KMS-11 (cell line): ENCODE results near the gene DDX43.
A peak's percentile ranks its signal among the peaks of the same experiment; 100 is the strongest.

ENCODE experiments used
- H2AFZ ChIP-seq: fragments of 200-600 bp; sonication (generic); 2 replicates; pipeline ENCODE4 v1.6.1; 2016; ENCODE audit warnings: antibody characterized with exemption, mixed run types, low read depth
- H3K27ac ChIP-seq: fragments of 200-600 bp; sonication (generic); 2 replicates; pipeline ENCODE4 v1.6.1; 2016; ENCODE audit warnings: mild to moderate bottlenecking, mixed run types
- H3K27me3 ChIP-seq: fragments of 200-600 bp; sonication (generic); 2 replicates; pipeline ENCODE4 v1.6.1; 2017; ENCODE audit warnings: mild to moderate bottlenecking, low read depth, mixed run types, moderate library complexity; ENCODE audit not compliant: insufficient read depth
- H3K36me3 ChIP-seq: fragments of 200-600 bp; sonication (generic); 2 replicates; pipeline ENCODE4 v1.6.1; 2017; ENCODE audit warnings: mild to moderate bottlenecking, mixed run types; ENCODE audit not compliant: insufficient read depth
- H3K4me1 ChIP-seq: fragments of 200-600 bp; sonication (generic); 2 replicates; pipeline ENCODE4 v1.6.1; 2016; ENCODE audit warnings: mild to moderate bottlenecking, low read depth, mixed run types; ENCODE audit not compliant: poor library complexity, severe bottlenecking
- H3K4me2 ChIP-seq: fragments of 200-600 bp; sonication (generic); 2 replicates; pipeline ENCODE4 v1.7.0; 2016; ENCODE audit warnings: mild to moderate bottlenecking, mixed run types
- H3K4me3 ChIP-seq: fragments of 200-600 bp; sonication (generic); IDR thresholded peaks from 2 replicates; pipeline ENCODE4 v1.6.1; 2017; ENCODE audit warnings: low read depth, low read length, mixed read lengths; ENCODE audit not compliant: insufficient read depth
- H3K79me2 ChIP-seq: fragments of 200-600 bp; sonication (generic); 2 replicates; pipeline ENCODE4 v1.6.1; 2016; ENCODE audit warnings: low read depth, mixed run types; ENCODE audit not compliant: insufficient read depth
- H3K9ac ChIP-seq: fragments of 200-600 bp; sonication (generic); 2 replicates; pipeline ENCODE4 v1.6.1; 2016; ENCODE audit warnings: mild to moderate bottlenecking, mixed run types
- H4K20me1 ChIP-seq: fragments of 200-600 bp; sonication (generic); 2 replicates; pipeline ENCODE4 v1.6.1; 2016; ENCODE audit warnings: mild to moderate bottlenecking, mixed run types; ENCODE audit not compliant: insufficient read depth
- TF ChIP-seq, protein P1 (sequence below): fragments of 200-600 bp; sonication (generic); conservative IDR thresholded peaks from 2 replicates; pipeline ENCODE4 v1.6.1; 2017; ENCODE audit warnings: low read depth, mild to moderate bottlenecking, antibody characterized with exemption, low read length, moderate library complexity, mixed read lengths

DDX43 gene

DNA sequence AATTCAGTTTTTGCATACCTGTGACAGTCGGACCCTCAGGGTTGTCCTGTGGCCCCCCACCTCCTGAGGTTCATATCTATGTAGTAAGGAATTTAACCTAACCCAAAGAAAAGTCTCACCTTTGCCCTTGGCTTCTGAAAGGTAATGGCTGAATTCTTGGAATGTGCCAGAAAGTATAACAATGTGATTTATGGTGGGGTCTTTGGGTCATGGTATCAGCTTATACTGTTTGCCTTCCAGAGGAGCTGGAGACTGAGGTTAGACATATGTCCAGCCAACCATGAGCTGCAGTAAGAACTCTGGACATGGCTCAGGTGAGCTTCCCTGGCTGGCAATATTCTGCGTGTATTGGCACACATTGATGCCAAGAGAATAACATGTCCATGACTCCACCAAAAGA is 26.9 kb downstream of the DDX43 start:
- no peaks in the 10 kb centered on the region for H4K20me1 ChIP-seq
- no peak overlapping the region for H3K4me3 ChIP-seq
- no peak overlapping the region for H3K27ac ChIP-seq
- H3K9ac ChIP-seq = no peak overlapping the region
- H3K4me2 ChIP-seq = no peak overlapping the region
- H3K79me2 ChIP-seq = no peaks in the 10 kb centered on the region
- TF ChIP-seq, protein P1, sequence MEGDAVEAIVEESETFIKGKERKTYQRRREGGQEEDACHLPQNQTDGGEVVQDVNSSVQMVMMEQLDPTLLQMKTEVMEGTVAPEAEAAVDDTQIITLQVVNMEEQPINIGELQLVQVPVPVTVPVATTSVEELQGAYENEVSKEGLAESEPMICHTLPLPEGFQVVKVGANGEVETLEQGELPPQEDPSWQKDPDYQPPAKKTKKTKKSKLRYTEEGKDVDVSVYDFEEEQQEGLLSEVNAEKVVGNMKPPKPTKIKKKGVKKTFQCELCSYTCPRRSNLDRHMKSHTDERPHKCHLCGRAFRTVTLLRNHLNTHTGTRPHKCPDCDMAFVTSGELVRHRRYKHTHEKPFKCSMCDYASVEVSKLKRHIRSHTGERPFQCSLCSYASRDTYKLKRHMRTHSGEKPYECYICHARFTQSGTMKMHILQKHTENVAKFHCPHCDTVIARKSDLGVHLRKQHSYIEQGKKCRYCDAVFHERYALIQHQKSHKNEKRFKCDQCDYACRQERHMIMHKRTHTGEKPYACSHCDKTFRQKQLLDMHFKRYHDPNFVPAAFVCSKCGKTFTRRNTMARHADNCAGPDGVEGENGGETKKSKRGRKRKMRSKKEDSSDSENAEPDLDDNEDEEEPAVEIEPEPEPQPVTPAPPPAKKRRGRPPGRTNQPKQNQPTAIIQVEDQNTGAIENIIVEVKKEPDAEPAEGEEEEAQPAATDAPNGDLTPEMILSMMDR = no peak
- peaks cover 44% of the 10 kb centered on the region for H3K4me1 ChIP-seq
- no peaks in the 10 kb centered on the region for H3K27me3 ChIP-seq
- no peak overlapping the region for H2AFZ ChIP-seq
- peaks cover 11% of the 10 kb centered on the region; the same call in 1 of the 2 replicates for H3K36me3 ChIP-seq

DNA sequence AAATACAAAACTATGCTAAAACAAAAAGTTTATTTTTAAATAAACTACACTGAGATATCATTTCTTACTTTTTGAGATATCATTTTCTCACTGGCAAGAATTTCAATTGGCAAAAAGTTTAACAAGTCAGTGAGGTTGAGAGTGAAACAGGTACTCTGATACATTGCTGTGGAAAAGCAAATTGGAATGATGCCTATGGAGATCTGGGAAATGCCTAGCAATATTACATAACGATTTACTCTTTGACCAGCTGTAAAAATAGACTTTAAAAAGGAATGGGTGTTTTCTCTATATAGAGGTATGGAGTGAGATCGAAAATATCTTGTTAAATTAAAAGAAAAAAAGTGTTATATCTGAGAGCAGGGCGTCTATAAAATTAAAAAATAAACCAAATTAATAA is 40.6 kb downstream of the DDX43 start:
- Histone ChIP-seq H3K27me3 (no peaks in the 10 kb centered on the region), H3K9ac (no peak overlapping the region), H3K4me3 (no peak overlapping the region), H3K4me1 (no peaks in the 10 kb centered on the region), H3K27ac (no peak overlapping the region), H3K4me2 (no peak overlapping the region), H3K36me3 (peaks cover 15% of the 10 kb centered on the region; the same call in 1 of the 2 replicates), H2AFZ (no peak overlapping the region), H3K79me2 (peaks cover 63% of the 10 kb centered on the region; the same call in 1 of the 2 replicates), H4K20me1 (0 out of 2 replicates have a peak, but pooled peaks cover 8% of the 10 kb centered on the region)
- TF ChIP-seq, protein P1 = no peak

DNA sequence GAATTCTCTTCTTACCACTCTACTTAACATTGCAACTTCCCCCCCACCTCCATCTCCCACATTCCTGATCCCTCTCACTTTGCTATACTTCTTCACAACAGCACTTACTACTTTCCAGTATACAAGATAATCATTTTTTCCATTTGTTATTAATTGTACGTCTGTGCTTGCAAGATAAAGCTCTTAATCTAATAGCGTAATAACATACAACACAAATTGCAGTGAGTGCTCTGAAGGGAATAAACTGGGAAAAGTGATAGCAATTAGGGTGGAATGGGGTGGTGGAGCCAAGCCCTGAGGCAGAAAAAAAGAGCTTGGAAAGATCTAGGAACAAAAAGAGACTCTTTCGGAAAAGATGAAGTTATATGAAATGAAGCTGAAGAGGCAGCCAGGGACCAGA is 48.9 kb downstream of the DDX43 start:
- Histone ChIP-seq H3K4me1 (peaks cover 24% of the 10 kb centered on the region), H3K4me3 (no peak overlapping the region), H3K27ac (no peak overlapping the region), H3K4me2 (no peak overlapping the region), H4K20me1 (peaks cover 13% of the 10 kb centered on the region; the same call in 1 of the 2 replicates), H2AFZ (no peak overlapping the region), H3K27me3 (no peaks in the 10 kb centered on the region), H3K36me3 (peaks cover 16% of the 10 kb centered on the region), H3K9ac (no peak overlapping the region), H3K79me2 (peaks cover 84% of the 10 kb centered on the region)
- TF ChIP-seq, protein P1 = no peak

DNA sequence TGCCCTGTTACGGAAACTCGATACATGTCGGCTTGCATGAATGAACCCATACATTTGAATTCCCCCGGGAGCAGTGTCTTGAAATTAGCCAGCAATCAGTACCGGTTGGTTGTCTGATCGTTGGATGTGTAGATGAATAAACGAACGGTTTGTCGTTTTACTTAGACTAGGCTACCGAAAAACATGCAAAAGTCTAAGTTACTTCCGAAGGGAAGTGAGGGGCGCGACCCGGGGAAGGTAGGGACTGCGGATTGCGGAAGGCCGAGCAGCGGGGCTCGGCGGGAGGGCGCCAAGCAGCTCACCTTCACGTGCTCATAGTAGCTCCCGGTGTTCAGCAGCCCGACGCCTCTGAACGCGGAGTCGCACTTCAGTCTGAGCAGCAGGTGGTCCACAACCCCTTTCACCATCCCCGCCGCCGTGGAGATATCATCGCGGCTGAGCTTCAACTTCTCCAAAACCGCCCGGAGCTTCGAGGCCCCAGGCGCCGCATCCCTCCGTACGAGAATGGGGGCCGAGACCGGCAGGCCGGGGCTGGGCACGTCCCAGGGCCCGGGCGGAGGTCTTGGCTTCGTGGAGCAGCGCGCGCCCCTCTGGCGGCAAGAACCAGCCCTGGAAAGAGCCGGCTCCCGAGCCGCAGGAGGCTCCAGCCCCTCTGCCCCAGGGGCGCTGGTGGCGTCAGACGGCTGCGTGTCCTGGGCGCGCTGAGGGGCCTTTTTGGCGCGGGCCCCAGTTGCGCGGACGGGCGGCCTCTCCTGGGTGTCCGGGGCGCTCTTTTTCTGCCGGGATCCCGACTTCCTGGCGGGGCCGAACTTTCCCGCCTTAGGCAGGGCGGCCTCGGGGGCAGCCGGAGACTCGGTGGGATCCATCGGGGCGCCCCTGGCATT is 56.8 kb downstream of the DDX43 start:
- TF ChIP-seq, protein P1 = no peak
- H3K79me2 ChIP-seq = peaks cover 55% of the 10 kb centered on the region
- no peak overlapping the region for H3K4me3 ChIP-seq
- H3K27ac ChIP-seq = peak overlapping the region; percentile 90
- peaks cover 57% of the 10 kb centered on the region for H3K4me1 ChIP-seq
- H3K27me3 ChIP-seq = no peaks in the 10 kb centered on the region
- H3K36me3 ChIP-seq = no peaks in the 10 kb centered on the region
- peak overlapping the region; percentile 85 for H3K4me2 ChIP-seq
- peak overlapping the region; percentile 67 for H2AFZ ChIP-seq
- peak overlapping the region; percentile 96 for H3K9ac ChIP-seq
- peaks cover 19% of the 10 kb centered on the region for H4K20me1 ChIP-seq
